Thyroid gland (tissue), 4 donors: Measurements from ENCODE around the gene IGSF5.
"Not testable (repeated sequence)": the region's sequence is repeated elsewhere in the genome, so short reads cannot be mapped to it uniquely, and the experiment has no call there.

ENCODE experiments used
- CTCF ChIP-seq, 6 experiments: fragments of 200-600 bp in 3 of 6; fragments of 450-650 bp in 3 of 6; sonication (generic) in 3 of 6; IDR thresholded peaks; one replicate each; pipeline ENCODE4 v1.5.1; 2016 to 2019; ENCODE audit warnings: antibody characterized with exemption in 6 of 6, mild to moderate bottlenecking in 2 of 6, inconsistent platforms in 1 of 6, moderate library complexity in 1 of 6
- POLR2A ChIP-seq, 2 donors: fragments of 450-650 bp; IDR thresholded peaks; one replicate each; pipeline ENCODE4 v1.6.1; 2017; ENCODE audit warnings: antibody characterized with exemption in 2 of 2, mild to moderate bottlenecking in 2 of 2, moderate library complexity in 1 of 2

DNA sequence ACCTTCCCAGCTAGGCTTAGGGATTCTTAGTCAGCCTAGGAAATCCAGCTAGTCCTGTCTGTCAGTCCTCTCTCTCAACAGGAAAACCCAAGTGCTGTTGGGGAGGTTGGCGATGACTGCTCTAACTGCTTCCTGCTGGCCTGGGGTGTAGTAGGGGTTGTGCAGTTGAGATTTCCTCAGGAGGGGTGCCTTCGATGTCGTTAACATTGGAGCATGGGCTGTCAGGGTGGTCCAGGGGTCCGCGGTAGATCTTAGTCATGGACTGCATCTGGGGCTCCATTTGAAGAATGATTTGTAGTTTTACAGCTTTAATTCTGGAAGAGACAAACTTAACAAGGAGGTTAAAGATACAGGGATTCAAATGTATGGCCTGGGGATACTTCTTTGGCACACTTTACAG is 5.5 kb upstream of the IGSF5 start:
- not testable (repeated sequence) for TF ChIP-seq POLR2A, CTCF (IDR thresholded peaks at IDR 0.05)
